Jurkat, Clone E6-1 (cell line): ENCODE results near the gene TRIM17.
A peak's percentile ranks its signal among the peaks of the same experiment; 100 is the strongest.

ENCODE experiments used
- DNase-seq: peaks from one replicate; pipeline ENCODE4 v3.0.0-alpha.2; 2011; ENCODE audit warnings: low read depth, low spot score
- H3K4me3 ChIP-seq: 2 replicates; pipeline ENCODE4 v1.5.1; 2011; ENCODE audit warnings: mild to moderate bottlenecking, low read length, control low read depth, moderate library complexity

Gene TRIM17

DNA sequence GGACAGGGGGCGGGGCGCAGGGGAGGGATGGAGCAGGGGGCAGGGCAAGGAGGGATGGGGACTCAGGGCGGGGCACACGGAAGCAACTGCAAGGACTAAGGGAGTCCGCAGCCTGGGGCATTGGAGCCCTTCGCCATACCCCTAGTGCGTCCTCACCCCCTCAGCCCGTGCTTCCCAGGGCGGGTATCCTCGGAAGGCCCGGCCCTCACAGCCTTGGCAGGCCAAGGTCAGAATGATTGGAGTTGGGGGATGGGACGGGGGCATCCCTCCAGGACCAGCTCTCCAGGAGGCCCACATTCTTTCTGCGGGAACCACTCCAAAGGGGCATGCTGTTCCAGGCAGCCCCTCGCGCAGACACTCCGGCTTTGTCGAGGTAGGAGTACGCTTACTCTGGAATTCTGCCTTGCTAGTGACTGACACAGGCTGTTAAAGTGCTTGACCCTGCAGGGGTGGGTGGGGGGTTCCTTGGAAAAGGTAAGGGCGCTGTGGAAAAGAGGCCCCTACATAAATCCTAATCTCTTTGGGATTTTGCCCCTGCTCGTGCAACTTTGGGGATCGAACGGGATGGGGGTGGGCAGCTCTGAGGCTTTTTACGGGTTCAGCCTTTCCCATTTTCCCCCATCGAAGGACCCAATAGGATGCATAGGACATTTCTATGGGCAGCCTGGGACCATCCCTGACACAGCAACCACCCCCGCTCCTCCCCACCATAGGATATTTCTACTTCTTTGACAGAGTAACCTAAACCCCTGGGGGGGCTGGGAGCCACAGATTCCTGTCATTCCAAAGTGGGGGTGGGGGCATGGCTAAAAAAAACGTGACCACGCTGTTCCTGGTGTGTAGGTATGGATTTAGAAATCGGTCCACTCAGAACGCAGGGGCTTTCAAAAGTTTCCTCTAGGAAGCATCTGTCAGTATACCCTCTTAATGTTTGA, 9.3 kb downstream of the TRIM17 start:
- DNase-seq, result no peak

DNA sequence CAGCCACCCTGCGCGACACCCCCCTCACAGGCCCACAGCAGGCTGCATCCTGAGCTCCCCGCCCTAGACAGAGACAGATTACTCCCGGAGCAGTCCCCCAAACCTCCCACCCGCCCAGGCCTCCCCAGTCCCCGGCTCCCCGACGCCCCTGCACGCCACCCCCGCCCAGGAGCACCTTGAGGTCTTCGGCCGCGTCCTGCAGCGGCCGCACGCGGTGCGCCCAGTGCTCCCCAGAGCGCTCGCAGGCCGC, 10.8 kb downstream of the TRIM17 start:
- DNase-seq, result no peak
- H3K4me3 ChIP-seq, result peak overlapping the region; percentile 83

More for the DNA sequence above, 9.3 kb downstream of the TRIM17 start:
- peak overlapping the region; percentile 83 for H3K4me3 ChIP-seq

DNA sequence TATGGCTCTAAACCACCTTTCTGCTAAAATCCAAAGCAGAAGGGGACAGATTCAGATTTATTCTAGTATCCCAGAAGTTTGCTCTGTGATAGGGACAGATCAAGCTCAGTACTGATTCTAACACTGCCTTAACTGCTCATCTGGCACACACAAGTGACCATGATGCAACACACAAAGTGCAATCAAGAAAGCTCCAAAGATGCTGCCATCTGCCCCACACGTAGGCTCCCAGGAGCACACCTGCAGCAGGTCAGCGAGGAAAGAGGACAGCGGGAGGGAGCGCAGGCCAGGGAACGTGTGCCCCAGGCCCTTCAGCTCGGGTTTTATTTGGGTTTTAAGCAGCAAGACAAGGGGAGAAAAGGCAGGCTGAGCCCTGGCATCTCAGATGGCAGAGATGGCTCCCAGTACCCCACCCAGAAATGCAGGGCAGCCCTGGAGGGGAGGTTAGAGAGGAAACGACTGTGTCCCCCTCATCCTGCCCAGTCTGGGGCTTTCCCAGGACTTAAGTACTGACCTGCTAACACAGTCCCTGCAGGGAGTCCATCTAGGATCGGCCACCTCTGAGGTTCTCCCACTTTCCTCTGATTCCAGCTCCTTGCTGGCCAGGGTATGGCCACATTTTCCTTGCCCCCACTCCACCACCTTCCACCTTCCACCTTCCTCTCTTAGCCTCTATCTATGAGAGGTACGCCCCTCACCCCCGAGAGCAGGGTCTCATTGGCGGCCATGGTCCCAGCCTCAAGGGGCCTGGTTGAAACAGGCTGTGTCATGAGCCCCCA, 11.3 kb downstream of the TRIM17 start:
- DNase-seq, result no peak
- H3K4me3 ChIP-seq, result peak overlapping the region; percentile 83

DNA sequence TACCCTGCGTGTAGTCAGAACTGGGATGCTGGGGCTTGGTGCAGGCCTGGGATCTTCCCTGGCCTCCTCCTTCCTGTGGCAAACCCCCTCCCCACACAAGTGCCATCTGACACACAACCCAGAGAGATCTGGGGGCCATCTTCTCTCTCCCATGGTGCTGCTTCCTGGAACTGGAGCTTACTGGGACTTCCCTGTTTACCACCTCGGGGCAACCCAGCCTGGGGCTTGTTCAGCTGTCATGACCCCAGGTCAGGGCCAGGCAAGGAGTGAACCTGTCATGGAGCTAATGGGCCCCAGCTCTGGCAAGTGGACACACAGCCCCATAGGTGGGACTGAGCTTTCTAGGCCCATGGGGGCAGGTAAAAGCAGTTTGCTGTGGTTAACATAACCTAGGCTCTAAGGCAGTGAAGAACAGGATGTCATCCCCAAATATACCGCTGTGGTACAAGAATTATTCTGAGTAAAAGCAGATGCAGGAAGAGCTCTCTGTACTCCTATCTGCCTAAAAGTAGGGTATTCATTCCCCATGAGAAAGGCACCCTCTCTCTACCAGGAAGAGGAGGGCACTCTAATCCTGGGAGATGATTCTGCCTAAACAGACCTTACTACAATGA, 12.4 kb downstream of the TRIM17 start:
- peak overlapping the region; percentile 83 for H3K4me3 ChIP-seq
- DNase-seq, result peak; percentile 59

DNA sequence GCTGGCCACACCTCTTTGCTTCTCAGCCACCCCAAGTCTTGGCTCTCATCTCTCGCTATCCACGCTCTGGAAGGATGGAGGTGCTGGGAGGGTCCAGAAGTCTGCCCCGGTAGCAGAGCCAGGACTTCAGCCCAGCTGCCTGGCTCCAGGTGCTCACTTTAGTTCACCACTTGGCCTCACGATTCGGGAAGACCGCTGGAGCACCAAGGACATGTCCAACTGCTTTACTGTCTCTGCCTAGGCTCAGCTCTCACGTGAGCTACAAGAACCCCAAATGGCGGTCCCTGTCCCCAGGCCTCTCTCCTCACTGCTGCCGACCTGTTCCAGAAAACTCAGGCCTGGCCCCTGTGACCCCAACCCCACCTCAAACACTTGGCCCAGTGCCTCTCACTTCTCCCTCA, 13.4 kb downstream of the TRIM17 start:
- no peak overlapping the region for H3K4me3 ChIP-seq
- DNase-seq, result no peak

DNA sequence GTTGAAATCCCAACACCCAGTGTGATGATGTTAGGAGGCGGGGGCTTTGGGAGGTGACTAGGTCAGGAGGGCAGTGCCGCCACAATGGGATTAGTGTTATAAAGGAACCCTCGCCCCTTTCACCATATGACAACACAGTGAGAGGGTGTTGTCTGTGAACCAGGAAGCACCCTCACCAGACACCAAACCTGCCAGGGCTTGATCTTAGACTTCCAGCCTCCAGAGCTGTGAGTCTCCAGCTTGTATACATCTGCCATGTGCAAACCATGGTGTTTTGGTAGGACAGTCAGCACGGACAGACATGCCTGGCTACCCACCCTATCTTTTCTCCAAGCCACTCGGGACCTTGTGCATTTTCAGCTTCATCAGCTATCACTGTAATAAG, 14.0 kb downstream of the TRIM17 start:
- DNase-seq, result no peak
- H3K4me3 ChIP-seq, result no peak overlapping the region

DNA sequence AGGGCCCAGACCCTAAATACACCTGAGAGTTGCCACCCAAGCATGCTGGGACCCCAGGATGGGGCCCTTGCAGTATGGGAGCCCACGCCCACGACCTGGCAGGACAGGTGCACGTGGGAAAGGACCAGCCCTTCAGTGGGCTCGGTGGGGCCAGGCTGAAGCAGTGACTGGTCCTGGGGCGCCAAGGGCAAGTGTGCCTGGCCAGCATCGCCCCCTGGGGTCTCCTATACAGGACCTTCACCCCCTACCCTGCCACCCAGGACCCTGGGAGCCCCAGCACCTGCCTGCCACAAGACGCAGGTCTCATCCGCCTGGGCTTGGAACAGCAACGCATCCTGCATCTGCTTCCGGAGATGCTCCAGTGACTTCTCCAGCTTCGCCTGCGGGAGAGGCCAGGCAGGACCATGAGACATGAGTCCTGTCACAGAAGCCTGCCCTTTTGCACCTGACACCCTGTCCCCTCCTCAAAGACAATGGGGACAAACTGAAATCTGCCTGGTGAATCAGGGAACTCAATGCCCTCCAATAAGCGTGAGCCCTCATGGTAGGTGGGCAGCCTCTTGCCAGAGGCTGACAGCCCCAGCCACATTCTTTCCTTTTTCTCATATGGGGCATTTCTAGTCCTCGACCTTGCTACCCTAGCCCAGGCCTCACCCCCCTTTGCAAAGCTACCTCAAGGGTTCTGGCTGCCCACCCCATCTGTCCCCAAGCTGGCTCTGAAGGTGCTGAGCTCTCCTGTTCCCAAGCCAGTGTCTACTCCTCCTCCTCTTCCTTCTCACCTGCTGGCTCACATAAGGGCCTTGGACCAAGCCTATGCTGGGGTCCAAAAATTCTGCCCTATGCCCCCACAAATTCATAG, 14.7 kb downstream of the TRIM17 start:
- no peak overlapping the region for H3K4me3 ChIP-seq
- no peak for DNase-seq

DNA sequence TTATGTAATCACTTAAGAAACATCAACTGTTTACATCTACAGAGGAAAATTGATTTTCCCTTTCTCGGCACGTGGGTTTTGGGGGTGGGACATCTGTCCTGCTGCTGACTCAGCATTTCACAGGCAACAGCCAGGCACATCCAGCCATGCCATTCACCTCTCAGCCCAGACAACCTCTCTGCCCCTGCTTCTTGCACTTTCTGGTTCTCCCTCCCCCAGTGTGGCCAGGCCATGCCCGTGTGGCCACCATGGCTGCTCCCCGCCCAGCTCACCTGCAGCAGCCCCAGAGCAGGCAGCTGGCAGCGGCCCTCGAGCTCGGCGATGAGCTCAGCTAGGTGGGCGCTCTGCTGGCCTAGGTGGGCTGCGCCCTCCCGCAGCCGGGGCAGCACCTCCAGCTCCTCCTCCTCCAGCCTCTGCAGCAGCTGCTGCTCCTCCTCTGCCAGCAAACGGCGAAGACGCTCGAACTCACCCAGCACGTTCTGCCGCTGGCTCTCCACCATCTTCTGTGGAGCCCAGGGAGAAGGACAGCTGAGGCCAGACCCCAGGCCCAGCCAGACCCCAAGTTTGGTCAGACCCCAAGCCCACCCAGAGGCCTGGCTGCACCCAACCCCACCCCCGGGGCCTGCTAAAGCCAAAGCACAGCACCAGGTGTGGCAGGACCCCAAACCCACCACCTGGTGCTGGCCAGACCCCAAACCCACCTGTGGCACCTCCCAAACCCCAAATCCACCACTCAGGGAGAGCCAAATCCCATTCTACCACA, 15.8 kb downstream of the TRIM17 start:
- DNase-seq, result no peak
- H3K4me3 ChIP-seq, result no peak overlapping the region

DNA sequence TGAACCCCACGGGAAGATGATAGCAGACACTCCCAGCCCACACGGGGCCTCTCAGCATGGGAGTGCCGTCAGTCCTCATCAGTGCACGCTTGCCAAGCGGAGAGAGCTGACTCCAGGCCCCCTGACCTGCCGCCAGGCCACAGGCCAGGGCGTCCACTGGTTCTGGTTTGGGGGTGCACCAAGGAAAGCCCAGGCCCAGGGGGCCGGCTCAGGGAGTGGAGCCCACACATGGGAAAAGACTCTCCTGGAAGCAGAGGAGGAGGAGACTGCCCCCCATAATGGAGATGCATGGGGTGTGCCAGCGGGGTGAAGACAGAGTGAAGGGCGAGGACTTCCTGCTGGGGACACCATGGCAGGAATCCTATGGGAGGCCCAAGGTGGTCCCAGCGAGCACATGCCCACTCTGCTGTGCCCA, 16.4 kb downstream of the TRIM17 start:
- no peak overlapping the region for H3K4me3 ChIP-seq

DNA sequence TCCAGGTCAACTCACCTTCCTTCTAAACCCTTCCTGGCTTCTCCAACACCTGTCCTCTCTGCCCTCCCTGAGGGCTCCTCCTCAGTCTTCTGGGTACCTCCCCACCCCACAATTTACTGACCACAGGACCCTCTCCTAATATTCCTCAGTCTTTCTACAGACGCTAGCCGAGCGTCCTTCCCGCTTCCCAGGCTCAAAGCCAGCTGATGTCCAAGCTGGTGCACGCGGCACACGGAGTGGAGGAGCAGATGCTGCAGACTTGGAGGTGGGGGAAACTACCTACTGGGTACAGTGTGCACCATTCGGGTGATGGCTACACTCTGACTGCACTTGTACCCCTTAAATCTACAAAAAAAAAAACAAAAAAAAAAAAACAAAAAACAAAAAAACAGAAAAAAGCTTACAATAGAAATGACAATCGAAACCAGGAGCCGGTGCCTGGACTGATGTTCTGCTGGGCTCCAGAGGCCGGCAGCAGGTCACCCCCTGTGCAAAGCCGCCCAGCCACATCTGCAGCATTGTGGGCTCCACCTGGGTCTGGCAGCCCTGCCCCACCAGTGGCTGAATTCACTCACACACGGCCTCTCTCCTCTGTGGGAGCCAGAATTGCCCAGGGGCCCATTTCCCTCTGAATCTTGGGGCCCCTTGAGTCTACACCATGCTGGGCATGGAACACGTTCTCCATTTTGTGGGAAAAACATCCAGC, 17.0 kb downstream of the TRIM17 start:
- no peak for DNase-seq
- H3K4me3 ChIP-seq, result no peak overlapping the region

More for the DNA sequence above, 16.4 kb downstream of the TRIM17 start:
- DNase-seq, result no peak

DNA sequence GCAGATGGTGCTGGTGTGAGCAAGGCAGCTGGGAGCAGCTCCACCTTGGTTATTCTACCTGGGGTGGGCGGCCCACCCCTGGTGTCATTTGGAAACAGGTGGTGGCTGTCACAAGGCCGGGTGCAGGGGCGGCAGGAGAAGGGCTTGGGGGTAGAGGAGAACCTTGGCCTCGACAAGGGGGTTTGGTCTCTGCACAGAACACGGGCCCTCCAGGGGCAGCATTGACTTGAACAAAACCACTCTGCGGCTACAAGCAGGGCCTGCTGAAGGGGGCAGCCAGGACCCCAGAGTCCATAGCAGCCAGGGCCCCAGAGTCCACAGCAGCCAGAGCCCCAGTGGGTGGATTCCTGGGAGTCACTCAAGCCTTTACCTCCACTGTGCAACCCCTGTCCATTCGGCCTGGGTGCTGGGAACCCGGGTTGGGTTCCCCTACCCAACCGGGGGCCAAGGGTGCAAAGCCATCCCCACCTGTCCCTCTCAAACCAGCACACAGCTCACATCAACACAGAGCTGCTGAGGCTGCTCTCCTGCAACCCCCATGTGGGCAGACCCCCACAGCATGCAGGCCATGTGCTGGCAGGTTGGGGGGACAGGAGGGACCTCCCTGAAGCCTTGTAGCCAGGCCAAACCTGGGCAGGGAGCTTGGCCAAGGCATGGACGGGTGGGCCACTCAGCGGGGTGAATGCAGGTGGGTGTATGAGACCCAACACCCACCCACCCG, 17.8 kb downstream of the TRIM17 start:
- no peak overlapping the region for H3K4me3 ChIP-seq
- no peak for DNase-seq

DNA sequence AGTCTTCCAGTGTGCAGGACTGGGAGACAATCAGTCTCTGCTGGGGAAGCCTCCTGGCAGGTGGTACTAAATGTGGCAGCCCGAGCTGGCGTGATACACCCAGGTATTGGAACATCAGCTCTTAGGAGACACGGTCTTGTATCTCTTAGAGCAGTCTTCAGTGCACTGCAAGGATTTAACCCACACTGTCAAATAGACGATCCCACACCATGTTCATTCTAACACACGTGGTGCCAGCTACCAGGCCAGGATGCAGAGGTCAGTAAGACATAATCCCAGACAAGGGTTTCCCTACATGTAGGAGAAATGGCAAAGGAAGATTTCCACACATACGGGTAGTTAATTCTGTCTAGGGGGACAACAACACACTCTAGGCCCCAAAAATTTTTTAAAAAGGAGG, 18.7 kb downstream of the TRIM17 start:
- H3K4me3 ChIP-seq, result no peak overlapping the region
- DNase-seq, result no peak

DNA sequence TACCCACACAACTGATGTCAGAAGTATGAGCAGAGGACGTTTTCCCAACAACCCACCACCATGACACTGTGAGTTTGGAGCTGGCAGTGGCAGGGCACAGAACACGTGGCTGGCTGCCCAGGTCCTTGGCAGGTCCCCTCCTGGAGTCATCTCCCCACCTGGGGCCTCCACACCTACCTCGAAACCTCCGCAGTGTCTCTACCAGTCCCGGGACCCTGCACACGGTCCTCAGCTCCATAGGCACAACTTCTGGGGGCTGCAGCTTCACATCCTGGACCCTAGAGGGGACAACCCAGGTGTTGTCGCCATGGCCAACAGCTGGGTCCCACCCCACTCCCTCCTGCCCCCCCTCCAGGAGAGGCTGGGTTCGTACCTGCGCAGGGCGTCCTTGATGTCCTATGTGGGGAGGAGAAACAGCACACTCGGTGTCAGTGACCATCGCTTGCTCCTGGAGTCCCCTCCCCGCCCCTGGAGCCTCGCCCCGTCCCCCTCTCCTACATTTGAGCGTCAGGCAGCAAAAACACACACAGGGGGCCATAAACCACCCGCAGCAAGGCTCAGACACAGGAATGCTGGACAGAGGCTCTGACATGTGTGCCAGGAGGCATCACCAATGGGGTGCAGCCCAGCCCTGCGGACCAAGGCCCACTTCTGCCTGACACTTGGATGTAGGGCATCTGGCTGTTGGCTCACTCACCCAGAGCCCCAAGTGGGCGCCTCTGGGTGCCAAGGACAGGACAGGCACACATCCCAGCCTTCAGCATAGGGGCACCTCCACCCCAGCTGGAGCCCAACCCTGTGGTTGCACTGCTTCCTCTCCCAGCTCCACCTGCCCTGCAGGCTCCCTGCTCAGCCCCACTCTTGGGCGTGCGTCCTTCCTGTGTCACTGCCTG, 19.6 kb downstream of the TRIM17 start:
- peak; percentile 57 for DNase-seq
- H3K4me3 ChIP-seq, result no peak overlapping the region

DNA sequence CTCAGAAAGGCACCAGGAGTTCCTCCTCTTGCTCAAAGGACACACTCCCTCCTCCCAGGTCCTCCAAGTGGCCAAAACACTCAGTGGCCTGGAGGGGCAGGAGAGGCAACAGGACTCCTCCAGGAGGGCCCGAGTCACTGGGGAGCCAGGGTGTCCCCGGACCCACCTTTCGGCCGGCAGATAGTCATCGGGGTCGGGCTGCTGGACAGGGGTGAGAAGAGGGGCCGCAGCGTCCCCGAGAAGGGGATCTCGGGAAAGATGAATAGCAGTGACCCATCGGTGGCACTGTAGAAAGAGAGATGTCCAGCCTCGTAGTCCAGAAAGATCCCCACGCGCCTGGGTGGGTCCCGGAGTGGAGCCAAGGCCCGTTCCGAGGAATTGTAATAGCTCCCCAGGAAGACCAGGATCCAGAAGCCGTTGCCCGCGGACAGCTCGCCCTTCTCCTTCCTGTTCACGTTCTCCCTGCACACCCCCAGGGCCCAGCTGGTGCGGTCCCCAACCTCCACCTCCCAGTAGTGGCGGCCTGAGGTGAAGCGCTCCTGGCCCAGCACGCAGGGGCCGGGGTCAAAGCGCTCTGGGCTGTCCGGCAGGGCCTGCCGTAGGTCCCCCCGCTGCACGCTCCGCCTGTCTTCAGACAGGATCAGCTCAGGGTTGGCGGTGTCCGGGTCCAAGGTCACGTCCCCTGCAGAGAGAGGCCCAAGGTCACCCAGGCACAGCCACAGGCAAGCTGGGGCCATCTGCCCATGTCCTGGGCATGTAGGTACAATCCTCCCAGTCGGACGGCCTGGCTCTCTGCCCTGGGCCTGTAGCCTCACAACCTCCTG, 21.9 kb downstream of the TRIM17 start:
- DNase-seq, result no peak
- H3K4me3 ChIP-seq, result no peak overlapping the region

DNA sequence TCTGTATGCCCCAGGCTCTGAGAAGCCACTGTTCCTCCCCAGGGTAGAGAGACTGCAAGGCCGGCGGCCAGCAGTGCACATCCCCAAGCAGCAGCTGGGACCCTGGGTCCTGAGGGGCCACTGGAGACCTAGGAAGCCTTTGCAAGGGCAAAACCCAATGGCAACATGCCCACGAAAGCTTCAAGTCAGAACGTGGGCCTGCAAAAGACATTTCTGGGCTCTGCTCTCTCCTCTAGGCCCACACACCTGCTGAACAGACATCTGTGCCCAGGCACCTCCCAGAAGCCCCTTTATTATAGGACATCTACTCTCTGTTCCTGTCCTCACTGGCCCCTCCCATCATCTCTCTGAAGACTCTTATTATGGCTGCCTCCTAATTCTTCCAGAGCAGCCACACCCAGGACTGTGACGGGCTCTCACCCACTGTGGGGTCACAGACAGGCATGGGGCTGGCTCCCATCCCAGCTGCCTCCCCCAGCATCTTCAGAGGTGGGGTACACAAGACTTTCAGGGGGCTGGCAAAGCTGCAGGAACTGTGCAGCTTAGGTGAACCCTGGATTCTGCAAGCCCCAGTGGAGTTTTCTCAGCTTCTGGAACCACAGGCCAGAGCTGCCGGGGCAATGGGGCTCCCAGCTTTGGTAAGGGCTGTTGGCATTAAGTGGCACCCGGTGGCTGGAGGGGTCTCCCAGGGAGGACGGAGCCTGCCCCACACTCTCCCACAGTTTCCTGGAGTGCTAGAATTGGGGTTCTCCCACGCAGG, 22.7 kb downstream of the TRIM17 start:
- no peak overlapping the region for H3K4me3 ChIP-seq
- no peak for DNase-seq
